K562 (cell line): Measurements from ENCODE around the gene RBBP5. TPM values are rescaled to one million over a fixed set of nuclear protein-coding genes. Genes with fewer than 3 reads are reported as not detected.
A peak's percentile ranks its signal among the peaks of the same experiment; 100 is the strongest.

Experiments
- ATAC-seq: fragments of 200-7000 bp; cut with Tn5 transposase; 3 replicates; pipeline ENCODE4 v1.9.1; 2020; ENCODE audit warnings: moderate library complexity
- BruUV-seq: library from RNA; stranded (reverse); fragments of 400-500 nt; replicated peaks from 2 replicates; lab custom pipeline; 2021; lab: Mats Ljungman, UMichigan
- CTCF ChIA-PET: fragments of 300-600 bp; formaldehyde crosslinking; extraction: SDS; loops from one replicate; lab custom pipeline; 2021; ENCODE audit warnings: low intra/inter-chr PET ratio; lab: Yijun Ruan, JAX
- POLR2A ChIA-PET: fragments of 300-600, 350-650 bp; sonication (Branson Sonifier 250); formaldehyde crosslinking; extraction: SDS; loops from one replicate; lab custom pipeline; 2021; ENCODE audit warnings: antibody characterized with exemption, inconsistent platforms; lab: Yijun Ruan, JAX
- DNase-seq, 4 experiments: peaks; one replicate each; pipeline versions ENCODE4 v3.0.0 to v3.0.0-alpha.2; 2011 to 2018; ENCODE audit warnings: low spot score in 3 of 4, mixed read lengths in 3 of 4; ENCODE audit errors: extremely low read depth in 1 of 4
- FAIRE-seq: peaks from 2 replicates; lab custom pipeline; 2011; peaks lifted over from hg19 to GRCh38; lab: Jason Lieb, UNC
- H2AFZ ChIP-seq: 2 replicates; pipeline ENCODE4 v1.6.0; 2011; ENCODE audit warnings: low read depth, low read length, control low read depth, inconsistent platforms
- H3K27ac ChIP-seq: fragments of 200-600 bp; 3 replicates; pipeline ENCODE4 v1.8.0; 2011; ENCODE audit warnings: low read depth, mild to moderate bottlenecking, control low read depth, inconsistent platforms, low read length, moderate library complexity, mixed read lengths; ENCODE audit errors: extremely low read depth
- H3K27me3 ChIP-seq, 2 experiments: fragments of 300-600 bp in 1 of 2; 2 replicates in 1 of 2; 3 replicates in 1 of 2; pipeline versions ENCODE4 v1.6.0 to v1.8.0; 2011; ENCODE audit warnings: inconsistent platforms in 2 of 2, low read length in 2 of 2, mild to moderate bottlenecking in 1 of 2, mixed read lengths in 1 of 2, moderate library complexity in 1 of 2; ENCODE audit not compliant: control insufficient read depth in 2 of 2, insufficient read depth in 2 of 2
- H3K36me3 ChIP-seq: fragments of 300-600 bp; 3 replicates; pipeline ENCODE4 v1.8.0; 2011; ENCODE audit warnings: mild to moderate bottlenecking, low read length, inconsistent platforms; ENCODE audit not compliant: control insufficient read depth, insufficient read depth
- H3K4me1 ChIP-seq, 2 experiments: fragments of 200-600 bp in 1 of 2; replicated peaks in 1 of 2; 2 replicates in 1 of 2; 3 replicates in 1 of 2; pipeline versions ENCODE4 v1.5.1 to v1.8.0; 2011; ENCODE audit warnings: inconsistent platforms in 2 of 2, low read length in 2 of 2, mild to moderate bottlenecking in 1 of 2, mixed read lengths in 1 of 2, moderate library complexity in 1 of 2; ENCODE audit not compliant: control insufficient read depth in 2 of 2, insufficient read depth in 2 of 2
- H3K4me2 ChIP-seq: 2 replicates; pipeline ENCODE4 v1.6.1; 2011; ENCODE audit warnings: low read length, control low read depth, inconsistent platforms, mixed read lengths; ENCODE audit not compliant: insufficient read depth
- H3K4me3 ChIP-seq: fragments of 200-600 bp; sonication (generic), shearing (Covaris generic); 2 replicates; pipeline ENCODE4 v1.5.1; 2016; ENCODE audit warnings: control low read depth, inconsistent platforms
- H3K79me2 ChIP-seq: fragments of 200-600 bp; 3 replicates; pipeline ENCODE4 v1.8.0; 2011; ENCODE audit warnings: low read length, inconsistent platforms; ENCODE audit not compliant: control insufficient read depth, insufficient read depth
- H3K9ac ChIP-seq, 2 experiments: 2 replicates each; pipeline versions ENCODE4 v1.6.0 to v1.6.1; 2011; ENCODE audit warnings: low read depth in 2 of 2, low read length in 2 of 2, control low read depth in 1 of 2, inconsistent platforms in 1 of 2, mild to moderate bottlenecking in 1 of 2, mixed read lengths in 1 of 2; ENCODE audit not compliant: insufficient read depth in 1 of 2
- H3K9me1 ChIP-seq: one replicate; pipeline ENCODE4 v1.6.0; 2011; ENCODE audit warnings: inconsistent platforms, mild to moderate bottlenecking, low read length, moderate library complexity; ENCODE audit not compliant: control insufficient read depth, insufficient read depth
- H3K9me3 ChIP-seq: replicated peaks from 2 replicates; pipeline ENCODE4 v1.5.1; 2011; ENCODE audit warnings: low read depth, low read length, inconsistent platforms; ENCODE audit not compliant: control insufficient read depth, insufficient read depth
- H4K20me1 ChIP-seq: replicated peaks from 2 replicates; pipeline ENCODE4 v1.6.1; 2011; ENCODE audit warnings: low read length, inconsistent platforms, mixed read lengths; ENCODE audit not compliant: control insufficient read depth, insufficient read depth
- DDX20 ChIP-seq: fragments of 450-650 bp; IDR thresholded peaks from 2 replicates; pipeline ENCODE4 v1.6.1; 2016; ENCODE audit warnings: missing genetic modification characterization, low read depth, mild to moderate bottlenecking, missing compliant biosample characterization, moderate library complexity
- DMBX1 ChIP-seq: fragments of 250-450 bp; sonication (Bioruptor Pico); IDR thresholded peaks from 2 replicates; pipeline ENCODE4 v1.8.0; 2022; ENCODE audit warnings: inconsistent platforms, mild to moderate bottlenecking, moderate library complexity, borderline replicate concordance
- EWSR1 ChIP-seq: fragments of 450-650 bp; IDR thresholded peaks from 2 replicates; pipeline ENCODE4 v1.6.1; 2018; ENCODE audit warnings: borderline replicate concordance, mild to moderate bottlenecking, low read depth, moderate library complexity; ENCODE audit not compliant: partially characterized antibody
- GTF2A2 ChIP-seq: IDR thresholded peaks from 2 replicates; pipeline ENCODE4 v1.6.1; 2016; ENCODE audit warnings: mild to moderate bottlenecking, missing genetic modification characterization, missing compliant biosample characterization
- MITF ChIP-seq: IDR thresholded peaks from 2 replicates; pipeline ENCODE4 v1.6.1; 2014; ENCODE audit warnings: antibody characterized with exemption
- NFYB ChIP-seq: IDR thresholded peaks from 2 replicates; pipeline ENCODE4 v1.6.1; 2011; ENCODE audit warnings: mild to moderate bottlenecking, moderate library complexity; ENCODE audit not compliant: insufficient read length; ENCODE audit errors: extremely low read depth
- POLR2AphosphoS5 ChIP-seq: IDR thresholded peaks from 2 replicates; pipeline ENCODE4 v1.6.1; 2011; ENCODE audit warnings: mild to moderate bottlenecking, low read depth, low read length, moderate library complexity; ENCODE audit not compliant: control insufficient read depth, insufficient read depth
- PREB ChIP-seq: sonication (generic); formaldehyde crosslinking; IDR thresholded peaks from 2 replicates; pipeline ENCODE4 v1.8.1; 2023; ENCODE audit warnings: mild to moderate bottlenecking, missing genetic modification reagents
- TSC22D4 ChIP-seq: fragments of 450-650 bp; IDR thresholded peaks from 2 replicates; pipeline ENCODE4 v1.6.1; 2016; ENCODE audit warnings: missing genetic modification characterization, missing biosample characterization, control low read depth
- ZNF3 ChIP-seq: fragments of 250-450 bp; sonication (Bioruptor Pico); IDR thresholded peaks from 2 replicates; pipeline ENCODE4 v1.5.0; 2021; ENCODE audit warnings: mild to moderate bottlenecking, moderate library complexity
- WGBS: fragments of 100-300 bp; shearing (Covaris generic); methylation state at CpG from one replicate; pipeline ENCODE4 v1.1.6; 2016; ENCODE audit warnings: low coverage, mixed read lengths; ENCODE audit not compliant: insufficient coverage; ENCODE audit errors: missing lambda C conversion rate; 5-methylcytosine and 5-hydroxymethylcytosine counted together
- in situ Hi-C: fragments of 300-500 bp; cut with MboI; formaldehyde crosslinking; loops from 4 replicates; pipeline ENCODE4 v1.15.0; 2018; ENCODE audit warnings: inconsistent platforms, mixed read lengths
- intact Hi-C: fragments of 100-400 bp; cut with micrococcal nuclease; formaldehyde crosslinking; loops from 2 replicates; pipeline ENCODE4 v1.14.2; 2022
- polyA plus RNA-seq, 8 experiments: library from polyadenylated mRNA; depleted of rRNA in 4 of 8; stranded (reverse) in 5 of 8; unstranded in 3 of 8; fragments of >200 nt; fragmentation: Nextera tagmentation in 2 of 8; fragmentation: Illumina TruSeq in 1 of 8; extraction: Ambion mirVana in 2 of 8; extraction: Trizol in 1 of 8; gene quantifications; 2 replicates each; pipeline versions ENCODE4 v1.2.1 to v1.2.3, GENCODE V29; 2011 to 2014; ENCODE audit warnings: inconsistent platforms in 1 of 8, missing spikeins in 1 of 8
- total RNA-seq, 7 experiments: library from RNA; depleted of rRNA in 6 of 7; stranded (reverse); fragments of >200 nt in 6 of 7; fragmentation: Illumina TruSeq in 2 of 7; extraction: Trizol in 2 of 7; gene quantifications; 2 replicates each; pipeline versions ENCODE4 v1.2.1 to v1.2.3, GENCODE V29; 2011 to 2021; ENCODE audit warnings: low replicate concordance in 1 of 7

RBBP5 gene
- total and polyA plus RNA-seq, 9 of the 15 experiments (the other 6 are each of a cell fraction or from before 2014, with no cell fraction given), result 17.2 to 37.4 (median 28.4) TPM

GRCh38 chr1:205109269-205109668 lies 12.5 kb downstream of the RBBP5 start (continued):
- no peak for TF ChIP-seq DDX20 (tag)
- TF ChIP-seq GTF2A2 (tag), result no peak
- TF ChIP-seq MITF, result no peak
- TF ChIP-seq NFYB, result no peak
- no peak for TF ChIP-seq PREB (CRISPR knock-in tag)

- peaks cover 7% of the 10 kb centered on the region; the same call in 2 of the 3 replicates for H3K79me2 ChIP-seq
- intact Hi-C loops (no loop called here), in situ Hi-C loops (no loop called here)
- H3K9ac ChIP-seq, result no peak overlapping the region
- CTCF ChIA-PET, result no interaction called here
- no peak overlapping the region for H3K4me3 ChIP-seq
- H2AFZ ChIP-seq, result no peak overlapping the region
- no peak for DNase-seq
- no peaks in the 10 kb centered on the region for H3K27me3 ChIP-seq
- POLR2A ChIA-PET, result interaction anchor here (1.4 to 4.4 kb wide), 2 partner anchors 12 to 24 kb away, joined by 3 to 55 read pairs; partner anchors contain the start of genes RBBP5 and TMEM81
- H3K9me3 ChIP-seq, result no peaks in the 10 kb centered on the region
- peak; percentile 40 for ATAC-seq
- no peak for FAIRE-seq
- no TSS peak for BruUV-seq
- H4K20me1 ChIP-seq, result no peaks in the 10 kb centered on the region
- H3K36me3 ChIP-seq, result peaks cover 85% of the 10 kb centered on the region
- H3K27ac ChIP-seq, result no peak overlapping the region
- no peaks in the 10 kb centered on the region for H3K9me1 ChIP-seq
- 83% methylated on average over 4 of the region's 4 CpGs for WGBS
- no peak overlapping the region for H3K4me2 ChIP-seq
- H3K4me1 ChIP-seq, result no peaks in the 10 kb centered on the region
- TF ChIP-seq POLR2AphosphoS5 (no peak), DMBX1 (CRISPR knock-in tag) (no peak; the same call in 1 of the 2 replicates), ZNF3 (CRISPR knock-in tag) (no peak), TSC22D4 (no peak), EWSR1 (no peak)
These were observed 13.3 kb downstream of the RBBP5 start for GRCh38 chr1:205108464-205108863.
